ENCODE measurements around the gene ELAC2.
"Not testable (repeated sequence)": the region's sequence is repeated elsewhere in the genome, so short reads cannot be mapped to it uniquely, and the experiment has no call there.

The ELAC2 gene

DNA sequence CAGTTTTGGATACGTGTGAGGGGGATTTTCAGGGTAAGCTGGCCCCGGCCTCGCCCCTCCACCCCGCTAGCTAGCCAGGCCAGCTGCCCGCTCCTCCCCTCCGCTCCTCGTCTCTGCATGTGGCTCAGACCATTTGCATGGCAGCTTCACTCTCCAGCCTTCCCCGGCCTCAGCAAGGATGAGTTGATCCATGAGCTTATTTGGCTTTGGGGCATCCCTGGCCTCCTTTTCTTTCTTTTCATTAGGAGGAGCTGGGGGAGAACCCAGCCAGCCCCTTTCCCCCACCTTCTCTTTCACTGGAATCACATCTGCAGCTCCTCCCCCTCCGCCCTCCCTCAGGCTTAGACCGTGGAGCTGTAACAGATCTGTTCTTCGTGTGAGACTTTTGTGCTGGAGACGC, 30.7 kb downstream of the ELAC2 start:
- FAIRE-seq: no peak

DNA sequence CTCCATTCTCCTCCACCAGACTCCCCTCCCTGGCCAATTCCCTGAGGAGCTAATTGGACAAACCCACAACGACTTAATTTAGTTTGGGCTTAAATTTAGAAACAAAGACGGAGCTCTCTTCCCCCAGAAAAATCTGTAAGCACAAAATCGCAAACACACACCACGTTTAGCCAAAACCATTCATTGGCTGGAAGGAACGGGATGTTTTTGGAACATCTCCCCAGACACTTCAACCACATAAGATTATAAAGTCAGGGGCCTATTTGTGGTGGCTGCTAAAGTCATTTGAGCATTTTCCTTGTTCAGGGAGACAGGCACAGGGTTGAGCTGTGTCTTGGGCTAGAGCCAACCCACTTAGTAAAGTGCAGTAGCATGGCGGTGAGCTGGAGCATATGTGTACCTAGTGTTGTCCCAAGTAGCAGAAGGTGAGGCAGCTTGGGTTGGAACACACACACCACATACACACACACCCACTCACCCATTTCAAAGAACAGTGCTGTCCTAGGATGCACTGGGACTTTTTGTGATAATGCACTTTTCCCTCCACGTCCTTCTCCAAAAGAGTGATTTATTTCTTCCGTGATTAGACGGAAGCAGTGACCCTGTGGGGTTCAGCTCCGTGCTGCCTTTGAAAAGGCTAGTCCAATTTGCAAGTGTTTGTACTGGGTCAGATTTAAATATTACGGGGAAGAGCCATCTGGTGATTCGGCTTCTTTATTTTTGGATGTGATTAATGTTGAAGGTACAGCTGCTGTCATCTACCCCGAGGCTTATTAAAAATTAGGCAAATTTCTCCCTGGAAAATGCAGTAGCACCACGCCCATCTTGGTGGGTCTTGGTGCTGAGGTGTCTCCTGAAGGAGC, 32.2 kb downstream of the ELAC2 start:
- no peak for FAIRE-seq

DNA sequence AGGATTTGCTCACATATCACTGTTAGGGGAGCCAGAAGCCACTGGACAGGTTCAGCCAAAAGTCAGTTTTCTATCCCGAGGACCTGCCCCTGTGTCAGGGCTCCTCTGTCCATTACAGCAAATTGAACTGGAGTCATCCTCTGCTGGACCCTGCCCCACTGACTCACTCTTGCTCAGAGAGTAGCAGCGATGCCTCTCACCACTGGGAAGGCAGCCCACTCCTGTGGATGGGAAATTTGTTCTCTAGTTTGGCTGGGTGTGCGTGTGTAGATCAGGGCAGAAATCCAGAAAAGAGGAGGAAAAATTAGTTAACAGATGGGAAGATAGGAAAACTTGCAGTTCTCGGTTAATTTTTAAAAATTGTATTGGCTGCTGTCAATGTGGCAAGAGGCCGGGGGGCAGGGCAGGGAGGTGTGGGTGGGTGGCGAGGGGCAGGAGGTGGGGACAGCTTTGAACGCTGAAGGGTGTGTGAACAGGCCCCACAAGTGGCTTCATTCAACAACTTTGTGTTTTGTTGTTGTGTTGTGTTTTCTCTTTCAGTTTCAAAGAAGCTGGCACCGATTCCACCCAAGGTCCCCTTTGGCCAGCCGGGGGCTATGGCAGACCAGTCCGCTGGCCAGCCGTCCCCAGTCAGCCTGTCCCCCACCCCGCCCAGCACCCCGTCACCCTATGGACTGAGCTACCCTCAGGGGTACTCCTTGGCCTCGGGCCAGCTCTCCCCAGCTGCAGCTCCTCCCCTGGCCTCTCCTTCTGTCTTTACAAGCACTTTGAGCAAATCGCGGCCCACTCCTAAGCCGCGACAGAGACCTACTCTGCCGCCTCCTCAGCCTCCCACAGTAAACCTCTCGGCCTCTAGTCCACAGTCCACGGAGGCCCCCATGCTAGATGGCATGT, 33.6 kb downstream of the ELAC2 start:
- FAIRE-seq: no peak

GRCh38 chr17:12982224-12982623, 35.6 kb downstream of the ELAC2 start:
- FAIRE-seq: no peak

GRCh38 chr17:12979826-12980500, 37.9 kb downstream of the ELAC2 start:
- no peak for FAIRE-seq

DNA sequence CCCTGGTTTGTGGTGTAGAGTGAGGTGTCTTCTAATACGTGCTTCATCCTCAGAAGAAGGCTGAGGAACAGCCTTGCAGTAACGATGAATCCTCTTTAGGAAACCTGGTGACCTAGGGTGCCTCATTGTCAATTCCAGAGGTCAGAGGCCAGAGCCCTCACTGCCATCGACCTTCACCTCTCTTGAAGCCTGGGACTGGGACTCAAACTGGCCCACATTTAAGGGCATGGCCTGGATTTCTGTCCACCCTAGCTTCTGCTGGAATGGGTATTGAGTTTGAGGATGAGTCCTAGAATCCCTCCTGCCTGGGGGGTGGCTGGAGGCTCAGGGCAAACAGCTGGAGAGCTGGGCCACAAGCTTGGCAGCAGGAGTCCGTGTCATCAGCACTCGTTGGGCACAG, 38.6 kb downstream of the ELAC2 start:
- FAIRE-seq: no peak

- FAIRE-seq: not testable (repeated sequence)
Observed at GRCh38 chr17:12978787-12979186, 39.0 kb downstream of the ELAC2 start.

GRCh38 chr17:12977008-12977751, 40.6 kb downstream of the ELAC2 start:
- no peak for FAIRE-seq

GRCh38 chr17:12974005-12974531, 43.8 kb downstream of the ELAC2 start:
- FAIRE-seq: no peak

DNA sequence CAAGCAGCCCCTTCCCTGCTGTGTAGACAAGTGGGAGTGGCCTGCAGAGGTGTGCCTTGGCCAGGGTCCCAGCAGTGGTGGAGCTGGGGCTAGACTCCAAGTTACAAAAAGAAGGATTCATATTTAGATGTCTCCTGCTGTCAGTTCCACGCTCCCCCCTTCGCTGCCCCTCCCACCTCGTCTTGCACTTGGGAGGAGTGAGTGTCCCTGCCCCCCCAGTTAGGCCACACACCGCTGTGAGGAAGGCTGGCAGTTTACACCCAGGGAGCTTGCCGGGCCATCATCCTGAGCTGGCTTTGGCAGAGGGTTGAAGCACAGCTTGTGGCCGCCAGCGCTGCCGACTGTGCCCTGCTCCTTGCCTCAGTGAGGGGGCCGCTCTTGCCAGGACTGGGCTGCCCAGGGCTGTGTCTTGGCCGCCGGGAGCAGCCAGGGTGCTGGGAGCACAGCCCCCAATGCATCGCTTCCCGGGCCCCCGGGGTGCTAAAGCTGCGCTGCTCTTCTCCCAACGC, 44.3 kb downstream of the ELAC2 start:
- FAIRE-seq: no peak

GRCh38 chr17:12967962-12968361, 49.9 kb downstream of the ELAC2 start:
- FAIRE-seq: no peak

DNA sequence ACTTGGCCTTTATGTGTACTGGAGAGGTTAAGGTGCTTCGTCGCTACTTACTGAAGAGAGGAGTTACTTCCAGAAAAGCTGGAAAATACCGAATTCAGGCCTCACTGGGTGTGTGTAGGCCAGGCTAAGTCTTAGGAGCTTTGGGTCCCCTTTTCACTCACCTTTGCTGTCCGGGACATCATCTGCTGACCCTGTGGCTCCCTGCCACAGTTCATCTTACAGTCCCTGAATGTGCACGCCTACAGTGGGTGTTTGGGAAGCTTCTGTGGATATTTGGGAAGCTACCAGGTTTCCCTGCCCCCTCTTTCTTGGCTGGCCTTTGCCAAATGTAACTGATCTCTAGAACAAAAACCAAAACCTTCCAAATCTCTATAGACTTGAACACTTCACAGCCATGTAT, 51.4 kb downstream of the ELAC2 start:
- FAIRE-seq: no peak

DNA sequence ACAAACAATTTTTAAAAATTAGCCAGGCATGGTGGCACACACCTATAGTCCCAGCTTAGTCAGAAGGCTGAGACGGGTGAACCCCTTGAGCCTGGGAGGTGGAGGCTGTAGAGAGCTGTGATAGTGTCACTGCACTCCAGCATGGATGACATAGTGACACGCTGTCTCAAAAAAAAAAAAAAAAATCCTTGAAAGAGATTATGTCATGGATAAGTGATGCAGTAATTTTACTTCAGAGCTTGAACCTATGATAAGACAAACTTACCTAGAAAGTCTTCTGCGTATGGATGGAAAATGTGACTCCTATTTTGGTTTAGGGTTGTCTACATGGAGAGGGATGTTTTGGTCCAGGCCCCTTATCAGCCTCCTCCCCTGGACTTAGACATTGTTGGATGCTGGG, 51.8 kb downstream of the ELAC2 start:
- no peak for FAIRE-seq

- no peak for FAIRE-seq
Observed at GRCh38 chr17:12964840-12965239, 53.0 kb downstream of the ELAC2 start.

DNA sequence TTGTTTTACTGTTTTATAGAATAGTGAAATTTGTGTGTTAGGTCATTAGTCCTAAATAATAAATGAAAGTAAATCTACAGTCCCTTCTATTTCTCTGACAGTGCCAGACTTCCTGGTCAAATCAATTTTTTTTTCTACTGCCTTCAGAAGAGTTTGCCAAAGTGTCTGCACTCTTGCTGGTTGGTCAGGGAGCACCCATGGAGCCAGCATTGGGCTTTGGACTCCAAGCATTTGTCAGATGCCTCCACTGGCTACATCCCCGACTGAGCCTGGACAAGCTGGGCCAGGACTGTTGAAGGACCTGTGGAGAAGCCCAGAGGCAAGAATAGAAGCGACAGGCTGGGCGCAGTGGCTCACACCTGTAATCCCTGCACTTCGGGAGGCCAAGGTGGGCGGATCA, 53.7 kb downstream of the ELAC2 start:
- no peak for FAIRE-seq

DNA sequence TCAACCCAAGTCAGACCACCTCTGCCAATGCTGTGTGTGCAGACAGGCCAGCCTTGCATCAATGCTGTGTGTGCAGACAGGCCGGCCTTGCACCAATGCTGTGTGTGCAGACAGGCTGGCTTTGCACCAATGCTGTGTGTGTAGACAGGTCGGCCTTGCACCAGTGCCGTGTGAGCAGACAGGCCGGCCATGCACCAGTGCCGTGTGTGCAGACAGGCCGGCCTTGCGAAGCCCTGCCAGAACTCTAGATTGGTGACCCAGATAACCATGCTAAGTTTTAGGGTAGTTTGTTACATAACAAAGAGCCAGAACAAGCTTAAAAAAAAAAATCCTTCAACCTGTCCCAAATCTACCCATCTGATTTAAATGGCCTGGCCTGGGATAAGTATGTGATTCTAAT, 54.3 kb downstream of the ELAC2 start:
- no peak for FAIRE-seq

DNA sequence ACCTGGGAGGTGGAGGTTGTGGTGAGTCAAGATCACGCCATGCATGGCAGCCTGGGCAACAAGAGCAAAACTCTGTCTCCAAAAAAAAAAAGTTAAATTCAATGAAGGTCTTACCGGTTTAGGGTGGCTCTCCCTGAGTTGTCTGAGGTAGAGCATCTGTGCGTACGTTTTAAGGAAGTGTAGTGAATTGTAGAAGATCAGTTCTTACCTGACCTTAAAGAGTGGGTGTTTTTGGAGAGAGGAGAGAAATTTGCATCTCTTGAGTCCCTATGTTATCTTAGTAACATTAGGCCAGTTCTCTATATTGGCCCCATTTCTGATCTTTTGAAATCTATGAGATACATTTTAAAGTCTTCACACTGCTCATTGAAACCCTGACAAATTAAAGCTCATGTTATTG, 56.2 kb downstream of the ELAC2 start:
- no peak for FAIRE-seq

DNA sequence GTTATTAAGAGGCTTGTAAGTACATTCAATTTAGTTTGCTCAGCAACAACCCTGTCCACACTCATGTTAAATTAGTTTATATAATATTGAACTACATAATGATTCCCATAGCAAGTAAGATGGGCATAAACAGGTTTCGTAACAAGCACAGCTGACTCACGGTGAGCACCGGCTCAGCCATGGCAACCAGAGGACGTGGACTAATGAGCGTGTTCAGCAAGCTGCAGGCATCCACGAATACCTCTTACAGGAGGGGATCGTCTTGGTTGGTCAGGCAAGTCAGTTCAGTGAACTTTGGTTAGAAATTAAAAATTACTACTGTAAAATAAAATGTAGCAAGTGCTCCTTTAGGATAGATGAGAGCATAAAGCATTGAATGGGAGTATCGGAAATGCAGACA, 58.4 kb downstream of the ELAC2 start:
- FAIRE-seq: no peak

DNA sequence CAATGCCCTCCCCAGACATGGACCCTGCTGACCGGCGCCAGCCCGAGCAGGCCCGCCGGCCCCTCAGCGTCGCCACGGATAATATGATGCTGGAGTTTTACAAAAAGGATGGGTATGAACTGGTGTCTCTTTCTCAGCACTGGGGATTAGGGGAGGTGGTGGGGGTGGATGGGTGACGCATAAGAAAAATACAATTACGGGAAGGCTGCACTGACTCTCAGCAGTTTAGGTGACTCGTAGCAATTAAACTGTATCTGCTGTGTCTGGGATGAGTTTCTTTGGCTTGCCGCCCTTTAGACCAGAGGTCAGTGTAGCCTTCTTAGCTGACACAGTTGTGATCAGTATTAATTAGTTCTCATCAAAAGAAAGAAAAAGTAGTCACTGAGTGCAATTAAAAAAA, 59.0 kb downstream of the ELAC2 start:
- no peak for FAIRE-seq

GRCh38 chr17:12955521-12955920, 62.3 kb downstream of the ELAC2 start:
- FAIRE-seq: no peak

- FAIRE-seq: no peak
Observed at GRCh38 chr17:12953156-12953555, 64.7 kb downstream of the ELAC2 start.

DNA sequence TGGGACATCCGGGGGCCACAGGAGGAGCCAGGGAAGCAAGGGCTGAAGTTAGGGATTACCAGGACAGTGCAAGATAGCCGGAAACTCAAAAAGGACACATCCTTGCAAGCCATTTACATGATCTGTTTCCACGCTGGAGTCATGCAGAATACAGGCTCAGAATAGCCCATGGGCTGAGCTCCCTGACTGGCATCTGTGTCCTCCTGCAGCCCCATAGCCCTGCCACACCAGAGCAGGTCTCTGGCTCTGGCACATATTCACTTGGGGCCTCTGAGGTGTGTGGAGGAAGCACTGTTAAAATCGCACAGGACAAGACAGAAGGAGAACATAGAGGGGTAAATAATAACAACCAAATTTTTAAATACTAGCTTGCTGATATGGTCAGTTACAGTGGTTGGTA, 65.8 kb downstream of the ELAC2 start:
- FAIRE-seq: no peak
